GM23338 (cell line): Measurements from ENCODE around the gene TNFRSF6B. TPM values are rescaled to one million over a fixed set of nuclear protein-coding genes. Genes with fewer than 3 reads are reported as not detected.

Source experiments
- ATAC-seq: fragments of 200-7000 bp; cut with Tn5 transposase; 3 replicates; pipeline ENCODE4 v1.9.1; 2020
- DNase-seq: peaks from one replicate; pipeline ENCODE4 v3.0.0-alpha.2; 2015; ENCODE audit warnings: low spot score
- H2AFZ ChIP-seq: fragments of 200-600 bp; sonication (generic); 2 replicates; pipeline ENCODE4 v1.8.0; 2016; ENCODE audit warnings: antibody characterized with exemption, mild to moderate bottlenecking, moderate library complexity
- H3F3A ChIP-seq: fragments of 200-600 bp; sonication (generic); replicated peaks from 2 replicates; pipeline ENCODE4 v1.8.0; 2017; ENCODE audit warnings: antibody characterized with exemption, mixed run types, low read depth
- H3K27ac ChIP-seq: fragments of 200-600 bp; sonication (generic); 2 replicates; pipeline ENCODE4 v1.6.1; 2016; ENCODE audit warnings: low read depth
- H3K27me3 ChIP-seq: fragments of 200-600 bp; sonication (generic); 2 replicates; pipeline ENCODE4 v1.8.0; 2016; ENCODE audit warnings: mild to moderate bottlenecking, mixed run types, moderate library complexity; ENCODE audit not compliant: insufficient read depth
- H3K36me3 ChIP-seq: fragments of 200-600 bp; sonication (generic); 2 replicates; pipeline ENCODE4 v1.8.0; 2016; ENCODE audit warnings: mild to moderate bottlenecking; ENCODE audit not compliant: insufficient read depth
- H3K4me1 ChIP-seq: fragments of 200-600 bp; sonication (generic); 2 replicates; pipeline ENCODE4 v1.8.0; 2016; ENCODE audit warnings: mild to moderate bottlenecking, moderate library complexity; ENCODE audit not compliant: insufficient read depth
- H3K4me2 ChIP-seq: fragments of 200-600 bp; sonication (generic); 2 replicates; pipeline ENCODE4 v1.7.1; 2017; ENCODE audit warnings: mixed run types
- H3K4me3 ChIP-seq: fragments of 200-600 bp; sonication (generic); 2 replicates; pipeline ENCODE4 v1.6.1; 2016; ENCODE audit warnings: mixed run types
- H3K79me2 ChIP-seq: fragments of 200-600 bp; sonication (generic); replicated peaks from 2 replicates; pipeline ENCODE4 v1.8.0; 2017; ENCODE audit warnings: mild to moderate bottlenecking; ENCODE audit not compliant: insufficient read depth
- H3K9me2 ChIP-seq: fragments of 200-600 bp; sonication (generic); 2 replicates; pipeline ENCODE4 v1.8.0; 2017; ENCODE audit not compliant: insufficient read depth
- H4K20me1 ChIP-seq: fragments of 200-600 bp; sonication (generic); replicated peaks from 2 replicates; pipeline ENCODE4 v1.8.0; 2017; ENCODE audit warnings: mild to moderate bottlenecking; ENCODE audit not compliant: insufficient read depth
- H3K27ac Mint-ChIP-seq: 2 replicates; pipeline ENCODE4 v1.8.0; 2020; ENCODE audit warnings: inconsistent platforms, mild to moderate bottlenecking, moderate library complexity, mixed read lengths
- H3K27me3 Mint-ChIP-seq: 3 replicates; pipeline ENCODE4 v1.8.0; 2022; ENCODE audit warnings: low read depth, mild to moderate bottlenecking, moderate library complexity, mixed read lengths, inconsistent platforms; ENCODE audit not compliant: insufficient read depth, poor library complexity
- H3K36me3 Mint-ChIP-seq: 3 replicates; pipeline ENCODE4 v1.8.0; 2021; ENCODE audit warnings: low read depth, mild to moderate bottlenecking, inconsistent platforms, moderate library complexity, mixed read lengths
- H3K4me1 Mint-ChIP-seq: 3 replicates; pipeline ENCODE4 v1.8.0; 2020; ENCODE audit warnings: mild to moderate bottlenecking, inconsistent platforms, mixed read lengths
- H3K4me3 Mint-ChIP-seq: 3 replicates; pipeline ENCODE4 v1.8.0; 2021; ENCODE audit warnings: moderate library complexity, mild to moderate bottlenecking, inconsistent platforms, mixed read lengths
- H3K9me3 Mint-ChIP-seq: 3 replicates; pipeline ENCODE4 v1.8.0; 2020; ENCODE audit warnings: moderate library complexity, mild to moderate bottlenecking, inconsistent platforms, mixed read lengths
- CREB1 ChIP-seq: fragments of 250-450 bp; sonication (Bioruptor Pico); IDR thresholded peaks from 2 replicates; pipeline ENCODE4 v1.5.0; 2020; ENCODE audit warnings: low read depth, mild to moderate bottlenecking, moderate library complexity
- EZH2 ChIP-seq: fragments of 200-600 bp; sonication (generic); IDR thresholded peaks from one replicate; pipeline ENCODE4 v1.8.0; 2017; ENCODE audit warnings: antibody characterized with exemption, mild to moderate bottlenecking, low read depth; ENCODE audit not compliant: unreplicated experiment
- EZH2phosphoT487 ChIP-seq: fragments of 200-600 bp; sonication (generic); IDR thresholded peaks from one replicate; pipeline ENCODE4 v1.8.1; 2018; ENCODE audit warnings: antibody characterized with exemption; ENCODE audit not compliant: unreplicated experiment
- NANOG ChIP-seq: IDR thresholded peaks from 2 replicates; pipeline ENCODE4 v1.6.1; 2016; ENCODE audit warnings: antibody characterized with exemption, borderline replicate concordance
- POLR2AphosphoS5 ChIP-seq: IDR thresholded peaks from 2 replicates; pipeline ENCODE4 v1.6.1; 2016; ENCODE audit warnings: antibody characterized with exemption, low read depth
- STAT1 ChIP-seq: IDR thresholded peaks from one replicate; pipeline ENCODE4 v1.6.1; 2016; ENCODE audit warnings: antibody characterized with exemption; ENCODE audit not compliant: unreplicated experiment
- ZNF114 ChIP-seq: fragments of 250-450 bp; sonication (Bioruptor Pico); IDR thresholded peaks from 2 replicates; pipeline ENCODE4 v1.5.0; 2020; ENCODE audit warnings: mild to moderate bottlenecking, moderate library complexity
- ZNF331 ChIP-seq: fragments of 250-450 bp; sonication (Bioruptor Pico); IDR thresholded peaks from 2 replicates; pipeline ENCODE4 v1.5.0; 2020; ENCODE audit warnings: low read depth, mild to moderate bottlenecking, moderate library complexity
- polyA plus RNA-seq: library from polyadenylated mRNA; unstranded; fragments of >200 nt; fragmentation: Nextera tagmentation; extraction: Ambion mirVana; gene quantifications from 2 replicates; pipeline ENCODE4 v1.2.1, GENCODE V29; 2016
- total RNA-seq: library from RNA; depleted of rRNA; stranded (reverse); fragments of >200 nt; shearing (Covaris generic); gene quantifications from 2 replicates; pipeline ENCODE4 v1.2.3, GENCODE V29; 2014
- TF ChIP-seq, protein P1 (sequence below): IDR thresholded peaks from 2 replicates; pipeline ENCODE4 v1.6.1; 2016; ENCODE audit warnings: antibody characterized with exemption
- TF ChIP-seq, protein P2 (sequence below): fragments of 250-450 bp; sonication (Bioruptor Pico); IDR thresholded peaks from 2 replicates; pipeline ENCODE4 v1.5.0; 2020; ENCODE audit warnings: mild to moderate bottlenecking, moderate library complexity
- TF ChIP-seq, protein P3 (sequence below), 2 experiments: fragments of 200-600 bp in 1 of 2; sonication (generic) in 1 of 2; conservative IDR thresholded peaks; 2 replicates each; pipeline versions ENCODE4 v1.5.1 to v1.6.1; 2016 to 2017; ENCODE audit warnings: antibody characterized with exemption in 2 of 2, low read depth in 2 of 2, mild to moderate bottlenecking in 2 of 2, moderate library complexity in 1 of 2

TNFRSF6B gene
- total and polyA plus RNA-seq, 2 experiments from 2014 or later: 0.28 TPM; not detected in 1

DNA sequence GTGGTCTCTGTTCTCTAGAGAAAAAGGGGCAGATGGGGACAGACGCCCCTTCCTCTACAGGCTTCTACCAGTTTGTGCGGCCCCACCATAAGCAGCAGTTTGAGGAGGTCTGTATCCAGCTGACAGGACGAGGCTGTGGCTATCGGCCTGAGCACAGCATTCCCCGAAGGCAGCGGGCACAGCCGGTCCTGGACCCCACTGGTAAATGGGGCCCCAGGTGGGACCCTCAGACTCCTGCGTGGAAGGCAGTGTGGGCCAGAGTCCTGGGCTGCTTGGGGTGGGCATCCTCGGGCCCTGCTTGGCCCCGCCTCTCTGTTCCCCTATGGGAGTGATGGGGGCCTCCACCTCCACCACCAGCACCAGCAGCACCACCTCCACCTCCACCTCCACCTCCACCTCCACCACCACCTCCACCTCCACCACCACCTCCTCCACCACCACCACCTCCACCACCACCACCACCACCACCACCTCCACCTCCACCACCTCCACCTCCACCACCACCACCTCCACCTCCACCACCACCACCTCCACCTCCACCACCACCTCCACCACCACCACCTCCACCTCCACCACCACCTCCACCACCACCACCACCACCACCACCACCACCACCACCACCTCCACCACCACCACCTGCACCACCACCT, 3.2 kb upstream of the TNFRSF6B start:
- no peak for DNase-seq
- peaks cover 4% of the 10 kb centered on the region; the same call in 1 of the 2 replicates for H3F3A ChIP-seq
- Mint-ChIP-seq H3K4me3 (no peak overlapping the region), H3K36me3 (peaks cover 27% of the 10 kb centered on the region), H3K27ac (no peak overlapping the region), H3K27me3 (peaks cover 32% of the 10 kb centered on the region), H3K9me3 (peaks cover 14% of the 10 kb centered on the region; the same call in 2 of the 3 replicates), H3K4me1 (peaks cover 3% of the 10 kb centered on the region; the same call in 2 of the 3 replicates)
- ATAC-seq: no peak
- no peaks in the 10 kb centered on the region for H3K27me3 ChIP-seq
- H3K4me2 ChIP-seq: no peak overlapping the region
- H3K9me2 ChIP-seq: no peaks in the 10 kb centered on the region
- no peak overlapping the region for H3K4me3 ChIP-seq
- no peak overlapping the region for H2AFZ ChIP-seq
- no peak overlapping the region for H3K27ac ChIP-seq
- H3K36me3 ChIP-seq: no peaks in the 10 kb centered on the region
- TF ChIP-seq ZNF114 (CRISPR knock-in tag): no peak
- no peak for TF ChIP-seq CREB1 (CRISPR knock-in tag)
- no peak for TF ChIP-seq EZH2
- TF ChIP-seq ZNF331 (CRISPR knock-in tag): no peak
- no peak for TF ChIP-seq EZH2phosphoT487
- no peak for TF ChIP-seq POLR2AphosphoS5
- TF ChIP-seq, protein P1, sequence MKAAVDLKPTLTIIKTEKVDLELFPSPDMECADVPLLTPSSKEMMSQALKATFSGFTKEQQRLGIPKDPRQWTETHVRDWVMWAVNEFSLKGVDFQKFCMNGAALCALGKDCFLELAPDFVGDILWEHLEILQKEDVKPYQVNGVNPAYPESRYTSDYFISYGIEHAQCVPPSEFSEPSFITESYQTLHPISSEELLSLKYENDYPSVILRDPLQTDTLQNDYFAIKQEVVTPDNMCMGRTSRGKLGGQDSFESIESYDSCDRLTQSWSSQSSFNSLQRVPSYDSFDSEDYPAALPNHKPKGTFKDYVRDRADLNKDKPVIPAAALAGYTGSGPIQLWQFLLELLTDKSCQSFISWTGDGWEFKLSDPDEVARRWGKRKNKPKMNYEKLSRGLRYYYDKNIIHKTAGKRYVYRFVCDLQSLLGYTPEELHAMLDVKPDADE: no peak
- TF ChIP-seq, protein P2, sequence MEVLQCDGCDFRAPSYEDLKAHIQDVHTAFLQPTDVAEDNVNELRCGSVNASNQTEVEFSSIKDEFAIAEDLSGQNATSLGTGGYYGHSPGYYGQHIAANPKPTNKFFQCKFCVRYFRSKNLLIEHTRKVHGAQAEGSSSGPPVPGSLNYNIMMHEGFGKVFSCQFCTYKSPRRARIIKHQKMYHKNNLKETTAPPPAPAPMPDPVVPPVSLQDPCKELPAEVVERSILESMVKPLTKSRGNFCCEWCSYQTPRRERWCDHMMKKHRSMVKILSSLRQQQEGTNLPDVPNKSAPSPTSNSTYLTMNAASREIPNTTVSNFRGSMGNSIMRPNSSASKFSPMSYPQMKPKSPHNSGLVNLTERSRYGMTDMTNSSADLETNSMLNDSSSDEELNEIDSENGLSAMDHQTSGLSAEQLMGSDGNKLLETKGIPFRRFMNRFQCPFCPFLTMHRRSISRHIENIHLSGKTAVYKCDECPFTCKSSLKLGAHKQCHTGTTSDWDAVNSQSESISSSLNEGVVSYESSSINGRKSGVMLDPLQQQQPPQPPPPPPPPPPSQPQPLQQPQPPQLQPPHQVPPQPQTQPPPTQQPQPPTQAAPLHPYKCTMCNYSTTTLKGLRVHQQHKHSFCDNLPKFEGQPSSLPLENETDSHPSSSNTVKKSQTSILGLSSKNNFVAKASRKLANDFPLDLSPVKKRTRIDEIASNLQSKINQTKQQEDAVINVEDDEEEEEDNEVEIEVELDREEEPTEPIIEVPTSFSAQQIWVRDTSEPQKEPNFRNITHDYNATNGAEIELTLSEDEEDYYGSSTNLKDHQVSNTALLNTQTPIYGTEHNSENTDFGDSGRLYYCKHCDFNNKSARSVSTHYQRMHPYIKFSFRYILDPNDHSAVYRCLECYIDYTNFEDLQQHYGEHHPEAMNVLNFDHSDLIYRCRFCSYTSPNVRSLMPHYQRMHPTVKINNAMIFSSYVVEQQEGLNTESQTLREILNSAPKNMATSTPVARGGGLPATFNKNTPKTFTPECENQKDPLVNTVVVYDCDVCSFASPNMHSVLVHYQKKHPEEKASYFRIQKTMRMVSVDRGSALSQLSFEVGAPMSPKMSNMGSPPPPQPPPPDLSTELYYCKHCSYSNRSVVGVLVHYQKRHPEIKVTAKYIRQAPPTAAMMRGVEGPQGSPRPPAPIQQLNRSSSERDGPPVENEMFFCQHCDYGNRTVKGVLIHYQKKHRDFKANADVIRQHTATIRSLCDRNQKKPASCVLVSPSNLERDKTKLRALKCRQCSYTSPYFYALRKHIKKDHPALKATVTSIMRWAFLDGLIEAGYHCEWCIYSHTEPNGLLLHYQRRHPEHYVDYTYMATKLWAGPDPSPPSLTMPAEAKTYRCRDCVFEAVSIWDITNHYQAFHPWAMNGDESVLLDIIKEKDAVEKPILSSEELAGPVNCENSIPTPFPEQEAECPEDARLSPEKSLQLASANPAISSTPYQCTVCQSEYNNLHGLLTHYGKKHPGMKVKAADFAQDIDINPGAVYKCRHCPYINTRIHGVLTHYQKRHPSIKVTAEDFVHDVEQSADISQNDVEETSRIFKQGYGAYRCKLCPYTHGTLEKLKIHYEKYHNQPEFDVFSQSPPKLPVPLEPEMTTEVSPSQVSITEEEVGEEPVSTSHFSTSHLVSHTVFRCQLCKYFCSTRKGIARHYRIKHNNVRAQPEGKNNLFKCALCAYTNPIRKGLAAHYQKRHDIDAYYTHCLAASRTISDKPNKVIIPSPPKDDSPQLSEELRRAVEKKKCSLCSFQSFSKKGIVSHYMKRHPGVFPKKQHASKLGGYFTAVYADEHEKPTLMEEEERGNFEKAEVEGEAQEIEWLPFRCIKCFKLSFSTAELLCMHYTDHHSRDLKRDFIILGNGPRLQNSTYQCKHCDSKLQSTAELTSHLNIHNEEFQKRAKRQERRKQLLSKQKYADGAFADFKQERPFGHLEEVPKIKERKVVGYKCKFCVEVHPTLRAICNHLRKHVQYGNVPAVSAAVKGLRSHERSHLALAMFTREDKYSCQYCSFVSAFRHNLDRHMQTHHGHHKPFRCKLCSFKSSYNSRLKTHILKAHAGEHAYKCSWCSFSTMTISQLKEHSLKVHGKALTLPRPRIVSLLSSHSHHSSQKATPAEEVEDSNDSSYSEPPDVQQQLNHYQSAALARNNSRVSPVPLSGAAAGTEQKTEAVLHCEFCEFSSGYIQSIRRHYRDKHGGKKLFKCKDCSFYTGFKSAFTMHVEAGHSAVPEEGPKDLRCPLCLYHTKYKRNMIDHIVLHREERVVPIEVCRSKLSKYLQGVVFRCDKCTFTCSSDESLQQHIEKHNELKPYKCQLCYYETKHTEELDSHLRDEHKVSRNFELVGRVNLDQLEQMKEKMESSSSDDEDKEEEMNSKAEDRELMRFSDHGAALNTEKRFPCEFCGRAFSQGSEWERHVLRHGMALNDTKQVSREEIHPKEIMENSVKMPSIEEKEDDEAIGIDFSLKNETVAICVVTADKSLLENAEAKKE: no peak
- no peak for TF ChIP-seq STAT1
- TF ChIP-seq, protein P3, sequence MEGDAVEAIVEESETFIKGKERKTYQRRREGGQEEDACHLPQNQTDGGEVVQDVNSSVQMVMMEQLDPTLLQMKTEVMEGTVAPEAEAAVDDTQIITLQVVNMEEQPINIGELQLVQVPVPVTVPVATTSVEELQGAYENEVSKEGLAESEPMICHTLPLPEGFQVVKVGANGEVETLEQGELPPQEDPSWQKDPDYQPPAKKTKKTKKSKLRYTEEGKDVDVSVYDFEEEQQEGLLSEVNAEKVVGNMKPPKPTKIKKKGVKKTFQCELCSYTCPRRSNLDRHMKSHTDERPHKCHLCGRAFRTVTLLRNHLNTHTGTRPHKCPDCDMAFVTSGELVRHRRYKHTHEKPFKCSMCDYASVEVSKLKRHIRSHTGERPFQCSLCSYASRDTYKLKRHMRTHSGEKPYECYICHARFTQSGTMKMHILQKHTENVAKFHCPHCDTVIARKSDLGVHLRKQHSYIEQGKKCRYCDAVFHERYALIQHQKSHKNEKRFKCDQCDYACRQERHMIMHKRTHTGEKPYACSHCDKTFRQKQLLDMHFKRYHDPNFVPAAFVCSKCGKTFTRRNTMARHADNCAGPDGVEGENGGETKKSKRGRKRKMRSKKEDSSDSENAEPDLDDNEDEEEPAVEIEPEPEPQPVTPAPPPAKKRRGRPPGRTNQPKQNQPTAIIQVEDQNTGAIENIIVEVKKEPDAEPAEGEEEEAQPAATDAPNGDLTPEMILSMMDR (conservative IDR thresholded peaks at IDR 0.05; ENCODE audit: low read depth in 2 of 2): no peak
- no peak for TF ChIP-seq NANOG
- no peaks in the 10 kb centered on the region for H4K20me1 ChIP-seq
- H3K79me2 ChIP-seq: no peaks in the 10 kb centered on the region
- no peaks in the 10 kb centered on the region for H3K4me1 ChIP-seq
